NCI-H524 treated with DMSO at 0.1 percent for 48 hours (cell line): Measurements from ENCODE around the gene MAP2.
"Not testable (repeated sequence)": the region's sequence is repeated elsewhere in the genome, so short reads cannot be mapped to it uniquely, and the experiment has no call there.

Experiments used
- DNase-seq: peaks from one replicate; lab custom pipeline; 2025; lab: John Stamatoyannopoulos, UW

Gene MAP2

DNA sequence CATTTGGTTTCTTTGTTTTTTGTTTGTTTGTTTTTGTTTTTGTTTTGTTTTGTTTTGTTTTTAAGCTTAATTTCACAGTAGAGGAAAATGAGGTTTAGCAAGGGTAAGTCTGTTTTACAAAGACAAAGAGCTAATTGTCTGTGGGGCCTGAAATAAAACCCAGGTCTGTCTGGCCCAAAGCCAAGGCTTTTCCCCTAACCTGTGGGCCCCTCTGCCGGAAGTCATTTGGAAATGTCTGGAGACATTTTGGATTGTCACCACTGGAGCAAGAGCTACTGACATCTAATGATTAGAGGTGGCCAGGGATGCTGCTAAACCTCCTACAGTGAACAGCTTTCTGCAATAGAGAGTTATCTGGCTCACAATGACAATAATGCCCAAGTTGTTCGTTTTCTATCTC lies 167.2 kb downstream of the MAP2 start:
- DNase-seq: no peak

DNA sequence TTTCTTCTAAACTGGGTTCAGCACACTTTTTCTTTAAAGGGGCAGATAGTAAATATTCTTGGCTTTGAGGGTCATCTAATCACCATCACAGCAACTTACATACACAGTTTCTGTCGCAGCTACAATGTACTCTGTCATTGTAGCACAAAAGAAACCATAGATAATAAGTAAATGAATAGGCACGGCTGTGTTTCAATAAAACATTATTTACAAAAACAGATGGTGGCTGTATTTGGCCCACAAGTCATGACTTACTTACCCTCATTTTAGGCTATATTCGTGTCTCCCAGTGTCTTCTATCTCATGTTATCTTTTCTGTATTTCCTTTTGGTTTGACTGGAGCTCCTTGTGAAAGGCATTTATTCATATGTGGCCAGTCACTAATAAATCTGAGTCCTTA lies 168.3 kb downstream of the MAP2 start:
- no peak for DNase-seq

DNA sequence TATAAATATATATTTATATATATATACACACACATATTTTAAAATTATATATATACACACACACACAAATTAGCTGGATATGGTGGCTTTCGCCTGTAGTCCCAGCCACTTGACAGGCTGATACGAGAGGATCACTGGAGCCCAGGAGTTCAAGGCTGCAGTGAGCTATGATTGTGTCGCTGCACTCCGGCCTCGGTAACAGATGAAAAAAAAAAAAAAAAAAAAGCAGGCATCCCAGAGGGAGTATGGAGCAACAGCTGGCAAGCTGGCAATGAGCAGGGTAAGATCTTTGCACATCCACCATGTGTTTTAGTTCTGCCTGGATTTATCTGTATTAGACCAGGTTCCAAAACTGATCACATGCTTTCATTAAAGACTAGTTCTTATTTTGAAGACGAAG lies 170.1 kb downstream of the MAP2 start:
- DNase-seq: no peak

DNA sequence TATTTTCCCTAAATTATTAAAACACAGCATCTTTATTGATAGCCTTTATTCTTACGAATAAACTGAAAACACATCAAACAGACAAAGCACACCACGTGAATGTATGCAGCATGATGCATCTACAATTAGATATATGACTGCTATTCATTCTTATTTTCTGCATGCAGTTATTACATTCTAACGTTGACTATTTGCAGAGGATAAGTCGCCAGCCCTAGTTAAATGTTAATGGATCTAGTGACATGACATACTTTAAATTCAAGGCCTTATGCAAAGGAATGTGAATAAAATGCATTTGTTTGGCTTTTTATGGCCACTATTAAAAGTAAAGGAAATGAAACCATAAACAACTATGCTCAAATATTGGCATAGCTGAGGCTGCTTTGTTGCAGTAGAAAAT lies 172.4 kb downstream of the MAP2 start:
- DNase-seq: no peak

DNA sequence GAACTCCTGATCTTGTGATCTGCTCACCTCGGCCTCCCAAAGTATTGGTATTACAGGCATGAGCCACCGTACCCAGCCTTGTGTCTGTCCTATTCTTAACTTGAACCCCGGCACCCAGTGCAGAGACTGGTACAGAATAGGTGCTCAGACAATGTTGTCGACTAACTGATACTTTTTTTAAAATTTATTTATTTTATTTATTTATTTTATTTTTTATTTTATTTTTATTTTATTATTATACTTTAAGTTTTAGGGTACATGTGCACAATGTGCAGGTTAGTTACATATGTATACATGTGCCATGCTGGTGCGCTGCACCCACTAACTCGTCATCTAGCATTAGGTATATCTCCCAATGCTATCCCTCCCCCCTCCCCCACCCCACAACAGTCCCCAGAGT lies 174.4 kb downstream of the MAP2 start:
- DNase-seq: not testable (repeated sequence)

DNA sequence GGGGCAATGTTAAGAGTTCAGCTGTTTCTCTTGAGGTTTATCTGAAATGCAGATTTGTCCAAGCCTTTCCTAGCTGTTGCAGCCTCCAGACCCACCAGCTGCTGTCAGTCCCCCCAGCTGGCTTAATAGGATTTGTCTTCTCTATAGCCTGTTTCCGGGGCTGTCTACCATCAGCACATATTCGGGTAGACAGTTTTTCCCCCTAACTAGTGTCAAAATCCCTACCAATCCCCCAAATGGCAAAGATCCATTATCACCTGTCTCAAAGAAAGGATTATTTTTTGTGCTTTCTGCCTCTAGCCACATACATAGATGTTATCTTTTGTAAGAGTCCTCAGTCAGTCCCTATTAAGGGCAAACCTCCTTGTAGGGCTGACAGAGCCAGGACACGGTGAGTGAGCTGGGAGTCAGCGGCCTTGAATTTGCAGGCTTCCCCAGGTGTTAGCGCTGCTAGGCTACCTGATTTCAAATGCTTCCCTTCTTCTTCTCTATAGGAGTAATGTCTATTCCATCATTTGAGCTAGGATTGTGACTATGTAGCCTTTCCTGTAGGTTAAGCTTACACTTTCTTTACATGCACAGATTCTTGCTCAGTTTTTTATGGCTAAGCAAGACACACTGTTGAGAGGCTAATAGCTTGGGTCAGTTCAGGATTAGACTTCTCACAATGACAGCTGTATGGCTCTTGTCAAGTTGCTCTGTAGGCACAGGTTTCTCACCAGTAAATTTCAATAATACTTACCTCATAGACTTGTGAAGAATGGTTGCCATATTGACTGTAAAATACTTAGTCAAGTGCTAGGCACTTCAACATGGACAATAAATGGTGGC lies 176.7 kb downstream of the MAP2 start:
- DNase-seq: peak; percentile 84

DNA sequence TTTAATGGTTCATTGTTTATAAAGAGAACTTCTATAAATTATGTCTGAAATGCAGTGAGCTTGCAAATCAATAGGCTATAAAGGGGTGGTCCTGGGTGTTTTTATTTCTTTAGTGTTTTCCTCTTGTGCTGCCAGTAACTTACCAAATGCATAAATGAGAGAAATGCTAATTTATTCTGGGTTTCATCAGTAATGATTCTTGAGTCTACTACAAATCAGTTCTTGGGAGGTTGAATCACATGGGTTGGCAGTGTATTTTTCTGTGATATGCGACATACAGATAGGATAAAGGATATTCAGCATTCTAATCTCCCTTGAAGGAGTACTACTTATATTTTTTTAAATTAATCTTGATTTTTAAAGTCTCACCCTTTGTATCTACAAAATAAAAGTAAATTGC lies 177.7 kb downstream of the MAP2 start:
- DNase-seq: no peak

DNA sequence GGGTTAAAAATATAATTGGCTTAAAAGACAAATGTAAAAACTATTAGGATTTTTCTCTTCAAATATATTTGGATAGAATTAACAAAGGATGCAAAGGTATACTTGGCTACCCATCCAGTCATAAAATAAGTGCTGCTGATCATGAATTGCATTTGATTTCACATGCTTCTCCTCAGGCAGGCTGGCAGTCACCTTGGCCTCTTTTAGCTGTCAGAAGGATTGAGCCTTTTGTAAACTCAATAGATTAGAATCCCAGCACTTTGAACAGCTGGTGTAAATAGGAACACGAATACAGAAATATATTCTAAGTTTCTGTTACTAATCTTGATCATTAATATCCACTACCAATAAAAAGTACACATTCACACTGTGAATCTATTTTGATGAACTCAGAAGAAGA lies 178.4 kb downstream of the MAP2 start:
- DNase-seq: no peak

DNA sequence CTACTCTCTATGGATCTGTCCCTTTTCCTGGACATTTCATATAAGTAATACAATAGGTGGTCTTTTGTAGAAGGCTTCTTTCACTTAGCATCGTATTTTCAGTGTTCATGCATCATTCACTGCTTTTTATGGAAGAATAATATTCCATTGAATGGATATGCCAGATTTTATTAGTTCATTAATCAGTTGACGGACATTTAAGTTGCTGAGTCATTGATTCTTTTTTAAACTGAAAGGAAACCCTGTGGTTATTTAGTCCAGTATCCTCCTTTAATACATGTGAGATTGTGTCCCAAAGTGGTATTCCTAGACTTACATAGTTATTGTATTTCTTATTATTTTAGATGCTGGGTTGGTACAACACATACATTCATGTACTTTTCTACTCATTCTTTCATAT lies 185.7 kb downstream of the MAP2 start:
- no peak for DNase-seq

DNA sequence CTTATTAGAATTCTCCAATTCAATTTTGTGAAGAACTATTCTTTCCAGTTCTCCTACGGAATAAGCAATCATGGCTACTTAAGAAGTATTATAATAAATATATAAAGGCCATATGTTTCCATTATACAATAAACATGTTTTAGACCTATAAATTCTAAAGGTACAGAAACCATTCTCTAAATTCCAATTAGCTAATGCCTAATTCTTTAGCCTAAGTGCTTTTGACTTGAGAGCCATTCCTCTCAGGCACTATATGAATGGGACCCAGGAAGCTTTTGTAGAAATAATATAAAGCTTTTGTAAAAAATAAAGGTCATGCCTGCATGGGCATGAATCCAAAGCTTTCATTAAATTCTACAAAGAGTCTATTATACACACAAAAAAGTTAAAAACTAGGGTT lies 186.8 kb downstream of the MAP2 start:
- DNase-seq: no peak

DNA sequence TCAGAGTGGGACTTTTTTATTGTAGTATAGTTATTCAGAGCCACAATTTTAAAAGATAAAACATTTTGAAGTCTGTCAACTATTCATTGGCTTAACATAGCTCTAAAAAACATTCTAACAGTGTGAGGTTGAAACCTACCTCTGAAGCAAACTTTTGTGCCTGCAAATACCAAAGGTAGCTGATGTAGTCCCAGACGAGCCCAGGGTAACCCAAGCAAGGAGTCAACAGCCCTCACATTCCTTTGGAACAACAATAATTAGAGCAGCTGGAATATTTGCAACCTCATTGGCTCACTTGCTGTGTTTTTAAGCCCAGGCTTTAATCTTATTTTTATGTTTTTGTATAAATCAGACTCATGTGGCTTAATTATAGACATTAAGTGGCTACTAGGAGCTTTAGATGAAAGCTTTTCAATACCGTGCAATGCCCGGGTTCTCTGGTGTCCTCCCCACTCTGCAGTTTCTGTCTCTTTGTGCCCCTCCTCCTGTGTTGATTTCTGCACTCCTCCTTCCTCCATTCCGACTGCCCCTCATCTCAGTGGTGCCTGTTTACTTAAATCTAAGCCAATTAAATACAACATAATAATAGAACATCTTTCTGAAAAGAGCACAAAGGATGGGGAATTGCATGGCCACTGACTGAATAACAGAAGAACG lies 189.9 kb downstream of the MAP2 start:
- DNase-seq: no peak

DNA sequence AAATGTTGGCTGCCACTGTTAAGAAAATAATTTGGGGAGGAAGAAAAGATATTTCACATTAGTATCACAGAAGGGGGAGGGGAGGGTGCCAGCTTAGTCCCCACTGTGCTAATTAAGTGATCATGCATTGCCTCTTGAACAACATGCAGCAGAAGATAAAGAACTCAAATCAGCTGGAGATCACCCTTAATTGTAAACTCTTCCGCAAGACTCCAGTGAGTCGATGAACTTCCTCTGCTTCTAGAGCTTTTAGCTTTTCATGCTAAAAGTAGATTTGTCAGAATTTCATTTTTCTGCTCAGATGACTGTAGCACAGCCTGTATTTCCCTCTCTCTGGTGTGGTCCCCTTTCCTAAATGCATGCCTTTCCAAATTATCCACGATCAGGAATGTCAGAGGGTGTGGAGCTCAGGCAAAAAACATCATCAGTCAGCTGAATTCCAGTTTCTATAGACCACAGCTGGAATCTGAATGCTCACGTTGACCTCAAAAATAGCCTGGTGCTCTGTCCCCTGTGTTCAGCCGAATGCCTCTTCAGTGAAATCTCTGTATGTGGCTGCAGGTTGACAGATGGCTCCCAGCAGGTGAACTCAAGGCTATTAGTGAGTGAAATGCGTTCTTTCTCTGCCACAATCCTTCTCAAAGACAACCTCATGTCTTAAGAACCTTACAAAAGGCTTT lies 191.0 kb downstream of the MAP2 start:
- peak; percentile 80 for DNase-seq

DNA sequence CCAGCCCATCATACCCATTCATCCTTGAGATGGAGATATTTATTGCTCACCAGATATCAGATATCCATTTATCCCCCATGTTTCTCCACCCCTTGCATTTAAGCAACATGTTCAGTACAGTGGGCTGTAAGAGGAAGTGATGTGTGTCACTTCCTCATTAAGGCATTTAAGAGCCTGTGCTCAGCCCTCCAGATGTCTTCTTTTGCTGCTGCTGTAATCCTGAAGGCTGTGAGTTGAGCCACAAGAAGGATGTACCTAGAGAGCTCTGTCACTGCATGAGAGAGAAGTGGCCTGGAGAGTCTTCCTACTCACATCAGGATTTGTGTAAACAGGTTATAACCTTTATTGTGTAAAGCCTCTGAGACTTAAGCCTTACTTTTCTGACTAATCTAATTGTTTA lies 195.9 kb downstream of the MAP2 start:
- peak; percentile 45 for DNase-seq

DNA sequence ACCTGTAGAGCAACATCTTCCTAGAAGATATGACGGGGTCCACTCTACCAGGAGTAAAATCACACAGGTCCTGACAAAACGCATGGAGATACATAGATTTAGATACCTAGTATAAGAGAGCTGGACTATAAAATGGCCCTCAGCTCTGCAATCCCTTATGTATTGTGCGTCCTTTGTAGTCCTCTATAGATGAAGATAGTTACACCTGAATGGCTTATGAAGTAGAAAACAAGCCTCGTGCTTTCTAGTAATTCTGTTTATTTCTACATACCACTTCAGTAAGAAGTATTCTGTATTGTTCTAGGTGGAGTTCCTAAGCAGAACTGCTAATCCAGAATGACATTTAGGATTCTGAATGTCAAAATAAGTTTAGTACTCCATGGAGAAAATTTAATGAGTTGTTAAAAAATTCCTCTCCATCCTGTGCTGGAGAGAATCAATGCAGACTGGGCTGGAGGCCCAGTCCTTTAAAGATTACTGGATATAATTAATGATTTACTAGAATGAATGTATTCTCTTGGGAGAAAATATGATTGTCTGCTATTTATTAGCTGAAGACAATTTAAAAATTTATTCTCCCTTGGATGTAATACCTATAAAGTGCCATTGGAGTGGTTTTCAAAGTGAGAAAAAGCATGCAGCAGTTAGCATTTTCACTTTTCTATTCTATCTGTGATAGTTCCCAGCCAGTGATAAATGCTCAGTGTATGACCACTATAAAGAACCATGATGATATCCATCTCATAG lies 200.5 kb downstream of the MAP2 start:
- no peak for DNase-seq

DNA sequence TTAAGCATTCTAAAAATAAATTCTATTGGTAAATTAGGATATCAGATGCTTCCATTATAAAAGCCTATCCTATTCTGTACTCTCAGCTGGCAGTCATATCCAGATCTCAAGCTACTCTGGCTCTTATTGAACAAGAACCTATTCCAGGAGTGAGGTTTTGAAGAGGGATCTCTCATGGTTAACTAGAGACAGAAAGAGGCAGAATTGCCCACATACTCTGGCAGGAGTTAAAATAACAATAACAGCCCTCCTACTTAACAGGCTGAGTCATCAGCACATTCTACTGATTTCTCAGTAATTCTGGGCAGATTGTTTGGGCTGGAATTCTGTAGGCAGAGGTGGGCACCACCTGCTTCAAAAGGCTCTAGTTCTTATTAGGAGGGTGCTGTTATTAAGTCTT lies 205.8 kb downstream of the MAP2 start:
- DNase-seq: no peak

DNA sequence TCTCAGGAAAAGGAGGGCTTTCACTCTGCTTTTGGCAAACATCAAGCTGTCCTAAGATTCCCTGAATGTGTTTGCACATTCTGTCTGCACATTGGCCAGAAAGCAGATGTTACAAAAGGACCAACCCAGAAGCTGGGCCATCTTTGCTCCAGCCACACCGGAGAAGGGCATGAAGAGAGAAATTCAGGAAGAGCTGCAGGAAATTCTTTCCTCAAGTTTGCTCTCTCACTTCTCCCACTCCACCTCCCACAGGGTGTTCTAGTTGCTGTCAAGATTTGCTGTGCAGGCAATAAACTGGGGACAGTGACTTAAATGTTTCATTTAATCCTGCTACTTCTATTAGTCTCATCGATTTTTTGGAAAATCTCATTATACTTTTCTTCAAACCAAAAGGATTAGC lies 210.1 kb downstream of the MAP2 start:
- DNase-seq: no peak

DNA sequence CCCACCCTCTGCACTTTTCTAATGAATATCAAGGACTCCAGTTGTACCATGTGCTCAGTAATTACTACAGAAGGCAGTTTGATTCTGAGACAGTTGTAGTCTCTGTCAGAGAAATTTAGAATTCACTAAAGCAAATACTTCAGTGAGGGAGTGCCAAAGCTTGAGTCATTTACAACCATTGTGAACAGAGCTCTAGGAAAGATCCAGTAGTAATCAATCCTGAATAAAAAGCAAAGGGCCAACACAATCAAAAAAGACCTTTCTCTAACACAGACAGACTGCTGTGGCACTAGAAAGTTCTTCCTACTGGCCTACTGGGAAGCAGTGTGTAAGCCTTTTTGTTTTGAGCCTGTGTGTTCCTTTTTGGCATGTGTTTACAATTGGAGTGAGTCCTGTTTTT lies 212.2 kb downstream of the MAP2 start:
- DNase-seq: no peak

DNA sequence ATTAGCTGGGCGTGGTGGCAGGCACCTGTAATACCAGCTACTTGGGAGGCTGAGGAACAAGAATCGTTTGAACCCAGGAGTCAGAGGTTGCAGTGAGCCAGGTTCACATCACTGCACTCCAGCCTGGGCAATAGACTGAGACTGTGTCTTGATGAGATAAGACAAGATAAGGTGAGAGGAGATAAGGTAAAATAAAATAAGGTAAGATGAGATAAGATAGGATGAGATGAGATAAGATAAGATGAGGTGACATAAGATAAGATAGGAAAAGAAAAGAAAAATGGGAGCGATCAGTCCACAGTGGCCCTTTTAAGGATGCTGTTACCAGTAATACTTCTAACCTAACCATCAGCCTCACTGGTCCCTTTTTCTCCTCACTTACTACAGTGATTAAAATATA lies 213.4 kb downstream of the MAP2 start:
- no peak for DNase-seq

DNA sequence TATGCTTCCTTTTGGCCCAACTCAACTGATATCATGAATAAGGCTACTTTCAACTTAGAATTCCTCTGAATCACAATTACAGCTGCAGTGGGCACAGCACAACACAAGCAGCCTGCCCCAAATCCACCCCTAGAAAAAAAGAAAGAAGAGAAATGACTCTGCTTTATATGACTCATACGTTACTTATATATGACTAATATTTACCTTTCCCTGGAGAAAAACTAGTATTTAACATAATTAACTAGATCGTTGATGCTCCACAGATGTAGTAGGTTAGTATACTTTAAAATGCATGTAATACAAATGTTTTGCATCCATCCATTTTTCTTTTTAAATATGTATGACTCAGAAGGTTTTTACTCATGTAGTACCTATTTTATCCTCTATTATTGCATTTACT lies 214.5 kb downstream of the MAP2 start:
- no peak for DNase-seq

DNA sequence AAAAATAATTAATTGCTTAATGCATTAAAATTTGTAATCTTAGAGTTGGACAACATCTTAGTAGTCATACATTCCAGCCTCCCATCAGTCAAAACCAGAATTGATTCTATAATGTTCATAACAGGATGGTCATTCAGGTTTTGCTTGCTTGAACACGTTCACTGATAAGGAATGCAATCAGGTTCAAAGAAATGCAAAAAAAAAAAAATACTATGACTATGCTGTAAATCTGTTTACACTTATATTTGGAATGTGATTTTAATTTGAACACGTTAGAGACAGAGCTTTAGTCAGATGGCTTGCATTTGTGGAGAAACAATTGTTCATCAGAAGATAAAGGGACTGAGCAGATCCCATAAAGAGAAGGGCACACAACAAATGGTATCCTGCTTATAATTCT lies 216.5 kb downstream of the MAP2 start:
- no peak for DNase-seq

DNA sequence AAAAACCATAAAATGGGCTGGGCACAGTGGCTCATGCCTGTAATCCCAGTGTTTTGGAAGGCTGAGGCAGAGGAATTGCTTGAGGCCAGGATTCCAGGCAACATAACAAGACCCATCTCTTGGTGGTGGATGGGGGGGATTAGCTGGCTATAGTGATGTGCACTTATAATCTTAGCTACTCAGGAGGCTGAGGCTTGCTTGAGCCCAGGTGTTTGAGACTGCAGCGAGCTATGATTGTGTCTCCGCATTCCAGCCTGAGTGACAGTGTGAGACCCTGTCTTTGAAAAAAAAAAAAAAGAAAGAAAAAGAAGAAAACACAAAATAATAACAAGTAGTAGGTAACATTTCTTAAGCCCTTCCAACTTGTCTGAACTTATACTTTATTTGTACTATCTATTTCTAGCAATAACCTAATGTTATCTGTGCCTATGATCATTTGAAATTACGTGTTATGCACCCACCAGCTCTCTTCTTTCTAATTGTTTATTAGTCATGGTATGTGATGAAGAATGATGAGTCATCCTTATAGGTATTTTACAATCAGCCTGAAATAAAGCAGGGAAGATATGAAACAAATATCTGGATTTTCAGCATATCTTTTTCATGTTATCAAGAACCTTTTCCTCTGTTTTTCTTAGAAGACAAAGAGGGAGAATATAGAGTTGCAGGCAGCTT lies 218.4 kb downstream of the MAP2 start:
- no peak for DNase-seq

DNA sequence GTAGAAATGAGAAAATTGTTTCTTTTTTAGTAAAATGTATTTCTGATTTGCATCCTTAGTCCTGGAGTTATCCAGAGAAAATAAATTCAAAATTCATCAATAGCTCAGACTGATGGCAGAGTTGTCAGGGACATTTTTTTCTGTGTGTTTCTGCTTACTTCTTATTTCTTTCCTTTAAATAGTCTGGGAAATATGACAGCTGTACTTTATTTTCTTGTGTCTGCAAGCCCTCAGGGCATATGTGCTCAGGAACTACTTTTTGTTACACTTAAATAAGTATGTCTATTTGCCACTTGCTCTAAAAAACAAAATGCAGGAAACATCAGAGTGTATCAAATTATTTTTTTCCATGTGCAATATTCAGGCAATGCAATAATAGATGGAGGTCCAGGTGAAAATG lies 221.0 kb downstream of the MAP2 start:
- DNase-seq: no peak
